ENCODE results near the gene OSBPL10.

DNA sequence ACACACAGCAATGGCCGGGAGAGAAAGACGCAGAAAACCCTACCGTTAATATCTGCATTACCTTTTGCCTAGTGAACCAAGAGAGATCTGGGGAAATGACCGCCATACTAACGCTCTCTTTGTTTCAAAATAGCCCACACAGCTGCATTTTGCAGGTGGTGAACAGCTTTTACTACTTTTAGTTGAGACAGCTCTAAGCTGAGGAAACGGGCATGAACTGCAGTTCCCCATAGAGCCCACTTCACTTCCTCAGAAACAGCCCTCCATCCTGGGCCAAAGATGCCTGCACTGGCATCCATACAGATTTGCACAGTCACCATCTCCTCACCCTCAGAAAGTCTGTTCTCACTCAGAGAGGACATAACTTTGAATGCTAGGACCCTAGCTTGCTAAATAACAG, 45.5 kb upstream of the OSBPL10 start:
- TF ChIP-seq, protein P1, sequence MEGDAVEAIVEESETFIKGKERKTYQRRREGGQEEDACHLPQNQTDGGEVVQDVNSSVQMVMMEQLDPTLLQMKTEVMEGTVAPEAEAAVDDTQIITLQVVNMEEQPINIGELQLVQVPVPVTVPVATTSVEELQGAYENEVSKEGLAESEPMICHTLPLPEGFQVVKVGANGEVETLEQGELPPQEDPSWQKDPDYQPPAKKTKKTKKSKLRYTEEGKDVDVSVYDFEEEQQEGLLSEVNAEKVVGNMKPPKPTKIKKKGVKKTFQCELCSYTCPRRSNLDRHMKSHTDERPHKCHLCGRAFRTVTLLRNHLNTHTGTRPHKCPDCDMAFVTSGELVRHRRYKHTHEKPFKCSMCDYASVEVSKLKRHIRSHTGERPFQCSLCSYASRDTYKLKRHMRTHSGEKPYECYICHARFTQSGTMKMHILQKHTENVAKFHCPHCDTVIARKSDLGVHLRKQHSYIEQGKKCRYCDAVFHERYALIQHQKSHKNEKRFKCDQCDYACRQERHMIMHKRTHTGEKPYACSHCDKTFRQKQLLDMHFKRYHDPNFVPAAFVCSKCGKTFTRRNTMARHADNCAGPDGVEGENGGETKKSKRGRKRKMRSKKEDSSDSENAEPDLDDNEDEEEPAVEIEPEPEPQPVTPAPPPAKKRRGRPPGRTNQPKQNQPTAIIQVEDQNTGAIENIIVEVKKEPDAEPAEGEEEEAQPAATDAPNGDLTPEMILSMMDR (IDR thresholded peaks at IDR 0.05), result no peak
- no peak for TF ChIP-seq POLR2A (IDR thresholded peaks at IDR 0.05)
